Parathyroid adenoma (tissue), 2 donors: ENCODE results near the gene C1orf116.

Experiments used
- H2AFZ ChIP-seq: fragments of 300-600 bp; sonication (generic); one replicate; pipeline ENCODE4 v1.7.0; 2017; ENCODE audit warnings: antibody characterized with exemption, mild to moderate bottlenecking
- H3K27ac ChIP-seq: fragments of 300-600 bp; sonication (generic); one replicate; pipeline ENCODE4 v1.7.0; 2017
- H3K27me3 ChIP-seq: fragments of 300-600 bp; sonication (generic); one replicate; pipeline ENCODE4 v1.7.0; 2017; ENCODE audit warnings: low read length; ENCODE audit not compliant: control insufficient read depth, insufficient read depth
- H3K36me3 ChIP-seq: fragments of 300-600 bp; sonication (generic); one replicate; pipeline ENCODE4 v1.7.0; 2017; ENCODE audit warnings: low read length; ENCODE audit not compliant: control insufficient read depth, insufficient read depth
- H3K4me1 ChIP-seq: fragments of 300-600 bp; sonication (generic); one replicate; pipeline ENCODE4 v1.7.0; 2017; ENCODE audit warnings: control low read depth
- H3K4me2 ChIP-seq: fragments of 300-600 bp; sonication (generic); one replicate; pipeline ENCODE4 v1.7.0; 2017; ENCODE audit warnings: low read length
- H3K4me3 ChIP-seq: fragments of 300-600 bp; sonication (generic); one replicate; pipeline ENCODE4 v1.7.0; 2017; ENCODE audit warnings: low read depth, low read length
- H3K79me2 ChIP-seq: fragments of 300-600 bp; sonication (generic); one replicate; pipeline ENCODE4 v1.7.0; 2017; ENCODE audit warnings: control low read depth
- H3K9ac ChIP-seq: fragments of 300-600 bp; sonication (generic); one replicate; pipeline ENCODE4 v1.7.0; 2017; ENCODE audit warnings: mild to moderate bottlenecking
- H3K9me3 ChIP-seq: fragments of 300-600 bp; sonication (generic); one replicate; pipeline ENCODE4 v1.7.0; 2017; ENCODE audit warnings: low read length; ENCODE audit not compliant: control insufficient read depth
- TF ChIP-seq, protein P1 (sequence below): fragments of 300-600 bp; sonication (generic); IDR thresholded peaks from one replicate; pipeline ENCODE4 v1.7.0; 2017; ENCODE audit warnings: antibody characterized with exemption, mild to moderate bottlenecking
- donor health status: primary hyperparathyroidism.

C1orf116 gene

DNA sequence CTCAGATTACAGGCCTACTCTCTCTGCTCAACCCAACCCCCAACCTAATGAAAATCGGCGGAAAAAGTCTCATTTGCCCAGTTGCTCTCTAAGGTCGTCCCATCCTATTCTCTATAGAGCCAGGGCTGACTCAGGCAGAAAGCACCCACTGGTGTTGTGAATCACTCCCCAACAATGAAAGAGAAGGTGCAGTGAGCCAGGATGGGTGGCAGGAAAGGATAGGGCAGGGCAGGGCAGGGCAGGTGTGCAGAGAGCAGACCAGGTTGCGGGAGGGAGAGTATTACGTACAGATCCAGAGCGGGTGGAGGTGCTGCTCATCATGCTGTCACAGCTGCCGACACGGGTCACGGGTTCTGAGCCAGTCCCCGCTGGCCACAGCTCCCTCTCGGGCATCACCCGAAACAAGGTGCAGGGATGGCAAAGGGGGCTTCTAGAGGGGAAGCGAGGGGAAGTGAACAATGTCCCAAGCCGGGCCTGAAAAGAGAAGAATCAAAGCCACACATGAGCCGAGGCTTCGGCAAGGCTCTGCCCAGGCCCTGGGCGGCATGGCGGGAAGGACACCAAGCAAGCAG is 5.3 kb downstream of the C1orf116 start:
- Histone ChIP-seq H3K9ac (no peak overlapping the region), H3K4me3 (no peak overlapping the region), H2AFZ (no peak overlapping the region), H3K79me2 (no peaks in the 10 kb centered on the region), H3K4me1 (no peaks in the 10 kb centered on the region), H3K36me3 (no peaks in the 10 kb centered on the region), H3K27me3 (no peaks in the 10 kb centered on the region), H3K27ac (no peak overlapping the region), H3K9me3 (no peaks in the 10 kb centered on the region), H3K4me2 (no peak overlapping the region)
- TF ChIP-seq, protein P1, sequence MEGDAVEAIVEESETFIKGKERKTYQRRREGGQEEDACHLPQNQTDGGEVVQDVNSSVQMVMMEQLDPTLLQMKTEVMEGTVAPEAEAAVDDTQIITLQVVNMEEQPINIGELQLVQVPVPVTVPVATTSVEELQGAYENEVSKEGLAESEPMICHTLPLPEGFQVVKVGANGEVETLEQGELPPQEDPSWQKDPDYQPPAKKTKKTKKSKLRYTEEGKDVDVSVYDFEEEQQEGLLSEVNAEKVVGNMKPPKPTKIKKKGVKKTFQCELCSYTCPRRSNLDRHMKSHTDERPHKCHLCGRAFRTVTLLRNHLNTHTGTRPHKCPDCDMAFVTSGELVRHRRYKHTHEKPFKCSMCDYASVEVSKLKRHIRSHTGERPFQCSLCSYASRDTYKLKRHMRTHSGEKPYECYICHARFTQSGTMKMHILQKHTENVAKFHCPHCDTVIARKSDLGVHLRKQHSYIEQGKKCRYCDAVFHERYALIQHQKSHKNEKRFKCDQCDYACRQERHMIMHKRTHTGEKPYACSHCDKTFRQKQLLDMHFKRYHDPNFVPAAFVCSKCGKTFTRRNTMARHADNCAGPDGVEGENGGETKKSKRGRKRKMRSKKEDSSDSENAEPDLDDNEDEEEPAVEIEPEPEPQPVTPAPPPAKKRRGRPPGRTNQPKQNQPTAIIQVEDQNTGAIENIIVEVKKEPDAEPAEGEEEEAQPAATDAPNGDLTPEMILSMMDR = no peak

DNA sequence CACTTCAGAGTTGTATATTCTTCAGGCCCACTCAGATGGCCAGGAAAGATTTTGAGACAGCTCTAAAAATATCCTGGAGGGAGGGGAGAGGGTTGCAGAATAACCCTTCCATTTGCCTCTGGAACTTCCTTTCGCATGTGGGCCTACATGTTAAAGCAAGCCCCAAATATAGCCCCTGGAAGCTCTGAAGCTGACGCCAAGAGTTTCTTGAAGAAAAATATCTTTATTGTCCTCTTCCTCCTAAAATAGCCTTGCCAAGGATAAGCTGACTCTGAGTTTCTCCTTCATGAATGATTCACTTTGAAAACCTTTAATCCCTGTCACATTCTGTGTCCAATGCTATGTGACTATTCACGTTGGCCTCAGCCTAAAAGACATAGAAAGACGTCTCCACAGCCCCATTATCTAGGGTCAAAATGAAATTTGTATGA is 6.4 kb downstream of the C1orf116 start:
- Histone ChIP-seq H3K4me1 (no peaks in the 10 kb centered on the region), H3K27ac (no peak overlapping the region), H3K4me2 (no peak overlapping the region), H2AFZ (no peak overlapping the region), H3K36me3 (no peaks in the 10 kb centered on the region), H3K9ac (no peak overlapping the region), H3K79me2 (no peaks in the 10 kb centered on the region), H3K9me3 (no peaks in the 10 kb centered on the region), H3K27me3 (no peaks in the 10 kb centered on the region), H3K4me3 (no peak overlapping the region)
- TF ChIP-seq, protein P1 = no peak

- Histone ChIP-seq H3K9me3 (no peaks in the 10 kb centered on the region), H3K4me2 (no peak overlapping the region), H3K36me3 (no peaks in the 10 kb centered on the region), H3K79me2 (no peaks in the 10 kb centered on the region), H3K27me3 (no peaks in the 10 kb centered on the region), H2AFZ (no peak overlapping the region), H3K27ac (no peak overlapping the region), H3K9ac (no peak overlapping the region), H3K4me3 (no peak overlapping the region), H3K4me1 (no peaks in the 10 kb centered on the region)
- TF ChIP-seq, protein P1 = no peak
Measured at GRCh38 chr1:207025146-207025880, 7.2 kb downstream of the C1orf116 start.

- TF ChIP-seq, protein P1 = no peak
- Histone ChIP-seq H2AFZ (no peak overlapping the region), H3K4me2 (no peak overlapping the region), H3K36me3 (no peaks in the 10 kb centered on the region), H3K9me3 (no peaks in the 10 kb centered on the region), H3K27me3 (no peaks in the 10 kb centered on the region), H3K9ac (no peak overlapping the region), H3K4me1 (no peaks in the 10 kb centered on the region), H3K79me2 (no peaks in the 10 kb centered on the region), H3K27ac (no peak overlapping the region), H3K4me3 (no peak overlapping the region)
Measured at GRCh38 chr1:207024202-207025145, 8.1 kb downstream of the C1orf116 start.
